Measurements from ENCODE around the gene LUZP2.

Gene LUZP2

DNA sequence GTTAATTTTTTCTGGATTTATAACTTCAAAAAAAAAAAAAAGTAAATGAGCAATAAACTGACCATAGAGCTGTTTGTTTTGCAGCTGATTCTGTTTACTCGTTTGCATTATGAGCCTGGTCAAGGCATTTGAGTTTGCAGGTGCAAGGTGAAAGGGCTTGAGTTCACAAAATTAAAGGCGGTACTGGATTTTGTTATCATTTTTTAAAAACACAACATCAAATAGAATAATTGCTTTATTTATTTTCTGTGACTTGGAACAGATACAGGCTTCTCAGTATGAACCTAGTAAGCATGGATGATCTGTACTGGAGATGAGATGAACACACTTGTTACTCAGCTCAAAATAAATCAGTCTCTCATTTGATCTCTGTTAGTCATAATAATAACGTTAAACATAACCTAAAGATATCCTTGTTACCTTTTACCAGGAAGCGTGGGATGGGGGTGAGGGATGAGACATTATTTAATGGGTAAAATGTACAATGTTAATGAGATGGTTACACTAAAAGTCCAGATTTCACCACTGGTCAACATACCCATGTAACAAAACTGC is 137.8 kb downstream of the LUZP2 start:
- Histone ChIP-seq H3K4me3 (ENCODE audit: extremely low read depth, insufficient read depth, low read length, poor library complexity, severe bottlenecking) (no peak overlapping the region), H3K9me3 (ENCODE audit: control insufficient read depth, low read length) (no peaks in the 10 kb centered on the region), H3K27ac (ENCODE audit: low read depth, low read length, severe bottlenecking) (no peak overlapping the region), H3K36me3 (ENCODE audit: control insufficient read depth, insufficient read depth, low read length) (no peaks in the 10 kb centered on the region), H3K4me1 (ENCODE audit: control insufficient read depth, insufficient read depth, low read length, poor library complexity, severe bottlenecking) (no peaks in the 10 kb centered on the region)
- no CpG with 5 or more reads among the region's 4 CpGs for WGBS, 2 experiments (ENCODE audit: insufficient coverage in 2 of 2)

DNA sequence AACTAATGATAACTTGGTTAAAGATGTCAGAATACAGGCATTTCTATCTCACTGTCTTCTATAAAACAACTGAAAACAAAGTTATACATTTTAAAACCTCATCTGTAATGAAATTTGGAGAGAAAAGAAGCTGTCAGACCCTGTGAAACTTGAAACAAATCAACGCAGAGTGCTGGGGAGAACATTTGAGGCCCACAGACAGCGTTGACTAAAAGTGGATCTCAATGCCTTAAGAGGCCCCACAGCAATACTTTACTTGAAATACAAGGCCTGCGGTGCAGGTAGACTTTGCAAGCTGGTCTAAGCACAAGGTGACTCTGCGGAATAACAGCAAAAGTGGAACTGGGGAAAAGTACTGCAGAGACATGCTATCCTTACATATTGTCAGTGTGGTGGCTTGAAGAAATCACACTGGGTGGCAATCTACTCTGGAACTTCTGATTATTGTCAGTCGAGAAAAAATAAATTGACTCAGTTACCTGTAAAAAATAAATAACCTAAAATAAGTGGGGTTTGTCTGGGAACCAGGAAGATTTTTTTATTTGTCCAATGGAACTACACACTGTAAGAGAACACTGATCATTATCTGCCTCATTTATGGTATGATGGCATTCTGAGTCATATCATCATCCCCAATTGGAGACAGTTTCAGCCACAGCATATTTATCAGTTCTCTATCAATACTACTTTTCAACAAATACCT is 138.9 kb downstream of the LUZP2 start:
- H3K27ac ChIP-seq (ENCODE audit: low read depth, low read length, severe bottlenecking): no peak overlapping the region
- H3K4me1 ChIP-seq (ENCODE audit: control insufficient read depth, insufficient read depth, low read length, poor library complexity, severe bottlenecking): no peaks in the 10 kb centered on the region
- 82% methylated on average over 2 to 4 of the region's 5 CpGs for WGBS, 2 experiments (ENCODE audit: insufficient coverage in 2 of 2)
- H3K36me3 ChIP-seq (ENCODE audit: control insufficient read depth, insufficient read depth, low read length): no peaks in the 10 kb centered on the region
- no peaks in the 10 kb centered on the region for H3K9me3 ChIP-seq (ENCODE audit: control insufficient read depth, low read length)
- H3K4me3 ChIP-seq (ENCODE audit: extremely low read depth, insufficient read depth, low read length, poor library complexity, severe bottlenecking): no peak overlapping the region

GRCh38 chr11:24636291-24636629 is 139.4 kb downstream of the LUZP2 start:
- Histone ChIP-seq H3K27ac (ENCODE audit: low read depth, low read length, severe bottlenecking) (no peak overlapping the region), H3K4me3 (ENCODE audit: extremely low read depth, insufficient read depth, low read length, poor library complexity, severe bottlenecking) (no peak overlapping the region), H3K36me3 (ENCODE audit: control insufficient read depth, insufficient read depth, low read length) (no peaks in the 10 kb centered on the region), H3K4me1 (ENCODE audit: control insufficient read depth, insufficient read depth, low read length, poor library complexity, severe bottlenecking) (no peaks in the 10 kb centered on the region), H3K9me3 (ENCODE audit: control insufficient read depth, low read length) (no peaks in the 10 kb centered on the region)
- 86% methylated on average over 1 of the region's 1 CpG; no CpG with 5 or more reads in 1 of the 2 experiments for WGBS, 2 experiments (ENCODE audit: insufficient coverage in 2 of 2)

DNA sequence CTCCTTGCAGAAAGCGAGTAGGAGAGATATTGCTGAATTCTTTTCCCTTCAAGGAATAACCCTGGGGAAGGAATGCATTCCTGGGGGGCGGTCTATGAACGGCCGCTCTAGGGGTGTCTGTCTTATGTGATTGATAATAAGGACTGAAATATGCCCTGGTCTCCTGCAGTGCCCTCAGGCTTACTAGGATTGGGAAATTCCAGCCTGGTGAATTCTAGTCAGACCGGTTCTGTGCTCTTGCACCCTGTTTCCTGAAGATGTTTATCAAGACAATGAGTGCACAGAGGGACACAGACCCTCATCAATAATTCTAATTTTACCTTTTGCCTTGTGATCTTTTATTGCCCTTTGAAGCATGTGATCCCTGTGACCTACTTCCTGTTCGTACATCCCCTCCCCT is 140.7 kb downstream of the LUZP2 start:
- Histone ChIP-seq H3K4me1 (ENCODE audit: control insufficient read depth, insufficient read depth, low read length, poor library complexity, severe bottlenecking) (no peaks in the 10 kb centered on the region), H3K27ac (ENCODE audit: low read depth, low read length, severe bottlenecking) (no peak overlapping the region), H3K36me3 (ENCODE audit: control insufficient read depth, insufficient read depth, low read length) (no peaks in the 10 kb centered on the region), H3K9me3 (ENCODE audit: control insufficient read depth, low read length) (no peaks in the 10 kb centered on the region), H3K4me3 (ENCODE audit: extremely low read depth, insufficient read depth, low read length, poor library complexity, severe bottlenecking) (no peak overlapping the region)
- 89 to 95% methylated on average over 3 to 5 of the region's 6 CpGs for WGBS, 2 experiments (ENCODE audit: insufficient coverage in 2 of 2)

DNA sequence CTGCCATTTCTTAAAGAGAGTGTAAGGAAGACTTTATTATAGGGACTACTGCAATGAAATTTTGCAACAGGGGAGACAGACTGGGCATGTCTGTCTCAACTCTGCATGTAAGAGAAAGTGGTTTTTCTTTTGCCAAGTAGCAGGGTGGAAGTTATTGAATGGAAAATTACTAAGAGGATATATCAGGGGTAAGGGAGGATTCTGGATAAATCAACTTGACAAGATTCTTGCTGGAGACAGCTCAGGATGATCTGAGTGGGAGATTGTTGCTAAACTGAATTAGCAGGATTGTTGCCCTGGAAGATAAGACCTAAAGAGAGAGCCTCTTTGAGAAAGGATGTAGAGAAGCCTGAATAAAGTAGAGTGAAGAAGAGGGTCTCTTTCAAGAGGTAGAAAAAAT is 145.8 kb downstream of the LUZP2 start:
- no peak overlapping the region for H3K4me3 ChIP-seq (ENCODE audit: extremely low read depth, insufficient read depth, low read length, poor library complexity, severe bottlenecking)

GRCh38 chr11:24645563-24645962 is 148.7 kb downstream of the LUZP2 start:
- Histone ChIP-seq H3K36me3 (ENCODE audit: control insufficient read depth, insufficient read depth, low read length) (no peaks in the 10 kb centered on the region), H3K4me3 (ENCODE audit: extremely low read depth, insufficient read depth, low read length, poor library complexity, severe bottlenecking) (no peak overlapping the region), H3K9me3 (ENCODE audit: control insufficient read depth, low read length) (no peaks in the 10 kb centered on the region), H3K4me1 (ENCODE audit: control insufficient read depth, insufficient read depth, low read length, poor library complexity, severe bottlenecking) (no peaks in the 10 kb centered on the region), H3K27ac (ENCODE audit: low read depth, low read length, severe bottlenecking) (no peak overlapping the region)

More for the DNA sequence above, 145.8 kb downstream of the LUZP2 start:
- Histone ChIP-seq H3K9me3 (ENCODE audit: control insufficient read depth, low read length) (no peaks in the 10 kb centered on the region), H3K4me1 (ENCODE audit: control insufficient read depth, insufficient read depth, low read length, poor library complexity, severe bottlenecking) (no peaks in the 10 kb centered on the region), H3K36me3 (ENCODE audit: control insufficient read depth, insufficient read depth, low read length) (no peaks in the 10 kb centered on the region), H3K27ac (ENCODE audit: low read depth, low read length, severe bottlenecking) (no peak overlapping the region)

DNA sequence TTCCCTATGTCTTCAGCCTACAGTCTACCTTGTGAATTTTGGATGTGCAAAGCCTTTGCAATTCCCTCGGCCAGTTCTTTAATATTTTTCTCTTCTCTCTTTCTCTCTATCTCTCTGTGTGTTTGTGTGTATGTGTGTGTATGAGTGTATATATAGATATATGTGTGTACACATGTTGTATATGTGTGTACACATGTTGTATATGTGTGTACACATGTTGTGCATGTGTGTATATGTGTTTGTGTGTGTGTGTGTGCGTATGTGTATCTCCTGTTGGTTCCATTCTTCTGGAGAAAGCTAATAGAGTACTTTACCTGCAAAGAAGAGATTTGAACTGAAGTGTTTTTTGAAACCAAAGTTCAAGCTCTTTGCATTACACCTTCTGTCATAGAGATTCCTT is 155.0 kb downstream of the LUZP2 start:
- Histone ChIP-seq H3K9me3 (ENCODE audit: control insufficient read depth, low read length) (no peaks in the 10 kb centered on the region), H3K27ac (ENCODE audit: low read depth, low read length, severe bottlenecking) (no peak overlapping the region), H3K4me1 (ENCODE audit: control insufficient read depth, insufficient read depth, low read length, poor library complexity, severe bottlenecking) (no peaks in the 10 kb centered on the region), H3K36me3 (ENCODE audit: control insufficient read depth, insufficient read depth, low read length) (no peaks in the 10 kb centered on the region), H3K4me3 (ENCODE audit: extremely low read depth, insufficient read depth, low read length, poor library complexity, severe bottlenecking) (no peak overlapping the region)
- 83% methylated on average over 1 of the region's 2 CpGs; no CpG with 5 or more reads in 1 of the 2 experiments for WGBS, 2 experiments (ENCODE audit: insufficient coverage in 2 of 2)

DNA sequence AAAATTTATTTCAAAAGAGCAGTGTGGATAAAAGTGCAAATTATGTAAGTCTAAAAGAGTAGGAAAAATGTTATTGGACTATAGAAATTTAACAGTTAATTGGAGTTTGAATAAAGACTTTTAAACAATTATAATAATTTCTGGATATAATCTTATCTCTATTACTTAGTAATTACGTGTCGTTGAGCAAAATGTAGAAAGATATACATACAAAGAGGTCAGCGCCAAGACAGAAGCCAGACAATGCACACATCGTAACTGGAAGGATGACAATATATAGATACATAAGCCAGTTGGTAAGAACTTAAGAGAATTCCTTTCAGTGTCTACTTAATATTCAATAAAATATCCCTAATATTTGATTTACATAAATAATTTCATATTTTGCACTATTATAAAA is 157.0 kb downstream of the LUZP2 start:
- no peak overlapping the region for H3K4me3 ChIP-seq (ENCODE audit: extremely low read depth, insufficient read depth, low read length, poor library complexity, severe bottlenecking)
- WGBS, 2 experiments (ENCODE audit: insufficient coverage in 2 of 2): no CpG with 5 or more reads among the region's 4 CpGs
- H3K9me3 ChIP-seq (ENCODE audit: control insufficient read depth, low read length): no peaks in the 10 kb centered on the region
- H3K36me3 ChIP-seq (ENCODE audit: control insufficient read depth, insufficient read depth, low read length): no peaks in the 10 kb centered on the region
- H3K4me1 ChIP-seq (ENCODE audit: control insufficient read depth, insufficient read depth, low read length, poor library complexity, severe bottlenecking): no peaks in the 10 kb centered on the region
- no peak overlapping the region for H3K27ac ChIP-seq (ENCODE audit: low read depth, low read length, severe bottlenecking)

DNA sequence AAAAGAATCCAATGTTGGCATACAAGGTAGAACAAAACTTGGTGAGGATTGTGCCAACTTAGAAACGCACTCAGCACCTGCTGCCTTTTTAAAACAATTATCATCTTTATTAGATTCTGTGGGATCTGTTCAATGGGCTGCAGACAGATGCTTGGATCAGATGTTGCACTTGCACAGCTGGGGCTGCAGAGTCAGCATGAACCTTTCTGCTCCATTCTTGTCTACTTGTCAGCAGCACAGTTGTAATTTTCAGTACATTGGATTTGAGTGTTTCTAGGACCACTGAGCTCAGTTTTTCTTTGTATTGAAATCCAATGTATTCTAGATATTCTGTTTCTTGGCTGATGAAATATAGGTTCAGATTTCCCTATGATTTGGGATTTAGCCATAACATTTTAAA is 164.5 kb downstream of the LUZP2 start:
- H3K9me3 ChIP-seq (ENCODE audit: control insufficient read depth, low read length): no peaks in the 10 kb centered on the region
- WGBS, 2 experiments (ENCODE audit: insufficient coverage in 2 of 2): no CpG with 5 or more reads among the region's 1 CpG
- H3K4me1 ChIP-seq (ENCODE audit: control insufficient read depth, insufficient read depth, low read length, poor library complexity, severe bottlenecking): no peaks in the 10 kb centered on the region
- H3K4me3 ChIP-seq (ENCODE audit: extremely low read depth, insufficient read depth, low read length, poor library complexity, severe bottlenecking): no peak overlapping the region
- H3K27ac ChIP-seq (ENCODE audit: low read depth, low read length, severe bottlenecking): no peak overlapping the region
- H3K36me3 ChIP-seq (ENCODE audit: control insufficient read depth, insufficient read depth, low read length): no peaks in the 10 kb centered on the region

- WGBS, 2 experiments (ENCODE audit: insufficient coverage in 2 of 2): 100% methylated on average over 1 of the region's 1 CpG; no CpG with 5 or more reads in 1 of the 2 experiments
- Histone ChIP-seq H3K4me1 (ENCODE audit: control insufficient read depth, insufficient read depth, low read length, poor library complexity, severe bottlenecking) (no peaks in the 10 kb centered on the region), H3K9me3 (ENCODE audit: control insufficient read depth, low read length) (no peaks in the 10 kb centered on the region), H3K4me3 (ENCODE audit: extremely low read depth, insufficient read depth, low read length, poor library complexity, severe bottlenecking) (no peak overlapping the region), H3K36me3 (ENCODE audit: control insufficient read depth, insufficient read depth, low read length) (no peaks in the 10 kb centered on the region), H3K27ac (ENCODE audit: low read depth, low read length, severe bottlenecking) (no peak overlapping the region)
These were observed 167.5 kb downstream of the LUZP2 start for GRCh38 chr11:24664399-24664798.

GRCh38 chr11:24667353-24667968 is 170.6 kb downstream of the LUZP2 start:
- Histone ChIP-seq H3K4me3 (ENCODE audit: extremely low read depth, insufficient read depth, low read length, poor library complexity, severe bottlenecking) (no peak overlapping the region), H3K9me3 (ENCODE audit: control insufficient read depth, low read length) (no peaks in the 10 kb centered on the region), H3K27ac (ENCODE audit: low read depth, low read length, severe bottlenecking) (no peak overlapping the region), H3K4me1 (ENCODE audit: control insufficient read depth, insufficient read depth, low read length, poor library complexity, severe bottlenecking) (no peaks in the 10 kb centered on the region), H3K36me3 (ENCODE audit: control insufficient read depth, insufficient read depth, low read length) (no peaks in the 10 kb centered on the region)
- 100% methylated on average over 1 of the region's 5 CpGs; no CpG with 5 or more reads in 1 of the 2 experiments for WGBS, 2 experiments (ENCODE audit: insufficient coverage in 2 of 2)

All from mesodermal cell (in vitro differentiated cells).